Common myeloid progenitor, CD34-positive (primary cell): ENCODE measurements around the gene GRID1.
"Not testable (repeated sequence)": the region's sequence is repeated elsewhere in the genome, so short reads cannot be mapped to it uniquely, and the experiment has no call there.

Source experiments
- CTCF ChIA-PET: fragments of 350-600 bp; sonication (Branson Sonifier 250); formaldehyde crosslinking; loops from one replicate; lab custom pipeline; 2021; ENCODE audit warnings: antibody characterized with exemption; lab: Charles Lee
- POLR2A ChIA-PET: fragments of 350-600 bp; sonication (Branson Sonifier 250); formaldehyde crosslinking; loops from one replicate; lab custom pipeline; 2021; ENCODE audit warnings: antibody characterized with exemption; lab: Charles Lee
- DNase-seq, 3 donors: peaks; one replicate each; pipeline versions ENCODE4 v3.0.0 to v3.0.0-alpha.2; 2013
- H3K27ac ChIP-seq, 2 experiments: 1 replicate in 1 of 2; 2 replicates in 1 of 2; pipeline ENCODE4 v1.7.0; 2013; ENCODE audit warnings: inconsistent platforms in 2 of 2, low read length in 2 of 2, mild to moderate bottlenecking in 2 of 2, low read depth in 1 of 2, moderate library complexity in 1 of 2; ENCODE audit not compliant: severe bottlenecking in 2 of 2, insufficient read depth in 1 of 2, poor library complexity in 1 of 2
- H3K27me3 ChIP-seq, 5 experiments: replicated peaks in 2 of 5; 1 replicate in 3 of 5; 2 replicates in 2 of 5; pipeline versions ENCODE4 v1.6.1 to v1.7.0; 2013; ENCODE audit warnings: low read length in 4 of 5, mild to moderate bottlenecking in 2 of 5, moderate library complexity in 2 of 5, inconsistent platforms in 1 of 5; ENCODE audit not compliant: insufficient read depth in 5 of 5, control insufficient read depth in 4 of 5
- H3K36me3 ChIP-seq, 4 experiments: 1 replicate in 2 of 4; 2 replicates in 2 of 4; pipeline versions ENCODE4 v1.6.1 to v1.7.0; 2013; ENCODE audit warnings: low read length in 3 of 4, control low read depth in 1 of 4, mild to moderate bottlenecking in 1 of 4; ENCODE audit not compliant: control insufficient read depth in 4 of 4, insufficient read depth in 4 of 4
- H3K4me1 ChIP-seq, 4 experiments: 1 replicate in 3 of 4; 2 replicates in 1 of 4; pipeline versions ENCODE4 v1.6.1 to v1.7.1; 2013; ENCODE audit warnings: low read length in 3 of 4, mild to moderate bottlenecking in 3 of 4, control low read depth in 1 of 4, inconsistent platforms in 1 of 4, moderate library complexity in 1 of 4; ENCODE audit not compliant: control insufficient read depth in 4 of 4, insufficient read depth in 4 of 4; ENCODE audit errors: control extremely low read depth in 1 of 4
- H3K4me3 ChIP-seq, 7 experiments: 1 replicate in 4 of 7; 2 replicates in 3 of 7; pipeline versions ENCODE4 v1.5.1 to v1.7.0; 2013; ENCODE audit warnings: mild to moderate bottlenecking in 7 of 7, low read length in 6 of 7, moderate library complexity in 6 of 7, inconsistent platforms in 2 of 7, low read depth in 2 of 7, control low read depth in 1 of 7; ENCODE audit not compliant: insufficient read depth in 4 of 7, control insufficient read depth in 1 of 7; ENCODE audit errors: extremely low read depth in 1 of 7
- H3K9me3 ChIP-seq, 5 experiments: 1 replicate in 4 of 5; 2 replicates in 1 of 5; pipeline versions ENCODE4 v1.6.1 to v1.7.1; 2013; ENCODE audit warnings: low read length in 4 of 5, mild to moderate bottlenecking in 2 of 5, inconsistent platforms in 1 of 5, low read depth in 1 of 5, moderate library complexity in 1 of 5; ENCODE audit not compliant: control insufficient read depth in 4 of 5, insufficient read depth in 2 of 5; ENCODE audit errors: control extremely low read depth in 1 of 5
- WGBS: methylation state at CpG from one replicate; pipeline ENCODE4 v1.1.5; 2013; ENCODE audit not compliant: insufficient coverage; 5-methylcytosine and 5-hydroxymethylcytosine counted together

The GRID1 gene

GRCh38 chr10:86238089-86238488 is 128.5 kb downstream of the GRID1 start:
- H3K4me1 ChIP-seq = peaks cover 0 to 11% (median 4%) of the 10 kb centered on the region in 4 experiments
- H3K9me3 ChIP-seq, POLR2A ChIA-PET, H3K27ac ChIP-seq, H3K27me3 ChIP-seq, DNase-seq, H3K4me3 ChIP-seq, H3K36me3 ChIP-seq: not testable (repeated sequence)
- CTCF ChIA-PET = interaction anchor here (0.7 kb wide), 1 partner anchor 608 kb away, joined by 3 read pairs; no protein-coding TSS in a partner anchor
- 42% methylated on average over 1 of the region's 2 CpGs for WGBS

GRCh38 chr10:86234541-86235270 is 131.9 kb downstream of the GRID1 start:
- no peaks in the 10 kb centered on the region for H3K36me3 ChIP-seq
- 100% methylated on average over 8 of the region's 11 CpGs for whole genome bisulfite sequencing
- ChIA-PET CTCF (no interaction called here), POLR2A (interaction anchor here (0.7 kb wide), 1 partner anchor 10 kb away, joined by 5 read pairs; no protein-coding TSS in a partner anchor)
- peaks cover 0 to 11% (median 4%) of the 10 kb centered on the region in 4 experiments for H3K4me1 ChIP-seq
- H3K27me3 ChIP-seq = no peaks in the 10 kb centered on the region
- H3K27ac ChIP-seq = no peak overlapping the region
- H3K9me3 ChIP-seq = peaks cover 0 to 3% (median 0%) of the 10 kb centered on the region in 5 experiments
- H3K4me3 ChIP-seq = no peak overlapping the region
- no peak for DNase-seq

- no peak overlapping the region for H3K4me3 ChIP-seq
- no peaks in the 10 kb centered on the region for H3K27me3 ChIP-seq
- 17% methylated on average over 5 of the region's 7 CpGs for WGBS
- ChIA-PET POLR2A (interaction anchor here (0.7 kb wide), 1 partner anchor 9 kb away, joined by 5 read pairs; no protein-coding TSS in a partner anchor), CTCF (no interaction called here)
- no peak for DNase-seq
- H3K4me1 ChIP-seq = peaks cover 0 to 11% (median 4%) of the 10 kb centered on the region in 4 experiments
- H3K9me3 ChIP-seq = peaks cover 0 to 3% (median 0%) of the 10 kb centered on the region in 5 experiments
- no peaks in the 10 kb centered on the region for H3K36me3 ChIP-seq
- no peak overlapping the region for H3K27ac ChIP-seq
Measured at GRCh38 chr10:86234107-86234506, 132.5 kb downstream of the GRID1 start.

- peaks cover 0 to 2% (median 0%) of the 10 kb centered on the region in 5 experiments for H3K9me3 ChIP-seq
- 95% methylated on average over 6 of the region's 7 CpGs for WGBS
- peaks cover 0 to 11% (median 4%) of the 10 kb centered on the region in 4 experiments for H3K4me1 ChIP-seq
- H3K4me3 ChIP-seq = no peak overlapping the region
- POLR2A ChIA-PET = no interaction called here
- no peaks in the 10 kb centered on the region for H3K27me3 ChIP-seq
- no peak overlapping the region for H3K27ac ChIP-seq
- DNase-seq = no peak
- CTCF ChIA-PET = no interaction called here
- H3K36me3 ChIP-seq = no peaks in the 10 kb centered on the region
Measured at GRCh38 chr10:86233131-86233530, 133.5 kb downstream of the GRID1 start.

GRCh38 chr10:86232644-86233043 is 134.0 kb downstream of the GRID1 start:
- CTCF ChIA-PET = no interaction called here
- Histone ChIP-seq H3K4me3 (no peak overlapping the region), H3K36me3 (no peaks in the 10 kb centered on the region), H3K9me3 (no peaks in the 10 kb centered on the region), H3K4me1 (peaks cover 0 to 13% (median 4%) of the 10 kb centered on the region in 4 experiments), H3K27me3 (no peaks in the 10 kb centered on the region), H3K27ac (no peak overlapping the region)
- DNase-seq = no peak
- POLR2A ChIA-PET = no interaction called here
- WGBS = 60% methylated on average over 1 of the region's 1 CpG

- no peaks in the 10 kb centered on the region for H3K36me3 ChIP-seq
- H3K4me3 ChIP-seq = no peak overlapping the region
- H3K4me1 ChIP-seq = peaks cover 0 to 20% (median 6%) of the 10 kb centered on the region in 4 experiments
- WGBS = 90% methylated on average over 7 of the region's 11 CpGs
- POLR2A ChIA-PET = interaction anchor here (0.7 kb wide), 1 partner anchor 102 kb away, joined by 4 read pairs; no protein-coding TSS in a partner anchor
- H3K9me3 ChIP-seq = no peaks in the 10 kb centered on the region
- DNase-seq = no peak
- H3K27me3 ChIP-seq = no peaks in the 10 kb centered on the region
- no peak overlapping the region for H3K27ac ChIP-seq
- CTCF ChIA-PET = no interaction called here
Measured at GRCh38 chr10:86231796-86232560, 134.6 kb downstream of the GRID1 start.
